ENCODE results near the gene PLA2G2D. TPM values are rescaled to one million over a fixed set of nuclear protein-coding genes. Genes with fewer than 3 reads are reported as not detected.
"Not testable (repeated sequence)": the region's sequence is repeated elsewhere in the genome, so short reads cannot be mapped to it uniquely, and the experiment has no call there.

PLA2G2D gene
- total RNA-seq, 1 donor from 2014 or later, result not detected

GRCh38 chr1:20143318-20143717 lies 24.0 kb upstream of the PLA2G2D start:
- DNase-seq (ENCODE audit: low spot score), result no peak

- DNase-seq (ENCODE audit: low spot score), result no peak
These were observed 22.8 kb upstream of the PLA2G2D start for GRCh38 chr1:20142001-20142710.

GRCh38 chr1:20141466-20141865 lies 22.1 kb upstream of the PLA2G2D start:
- no peak for DNase-seq (ENCODE audit: low spot score)

GRCh38 chr1:20141001-20141400 lies 21.7 kb upstream of the PLA2G2D start:
- DNase-seq (ENCODE audit: low spot score), result no peak

- DNase-seq (ENCODE audit: low spot score), result no peak
These were observed 20.7 kb upstream of the PLA2G2D start for GRCh38 chr1:20139776-20140612.

- DNase-seq (ENCODE audit: low spot score), result peak; percentile 26
These were observed 19.7 kb upstream of the PLA2G2D start, which contains the start of gene PLA2G2F for GRCh38 chr1:20138961-20139550. PLA2G2F (plus strand) TSS chr1:20139323; CDS start chr1:20139428, 105 bp downstream.

GRCh38 chr1:20138346-20138745 lies 19.0 kb upstream of the PLA2G2D start:
- no peak for DNase-seq (ENCODE audit: low spot score)

- peak; percentile 35 for DNase-seq (ENCODE audit: low spot score)
These were observed 18.3 kb upstream of the PLA2G2D start for GRCh38 chr1:20137604-20138003.

- peak; percentile 55 for DNase-seq (ENCODE audit: low spot score)
These were observed 17.7 kb upstream of the PLA2G2D start for GRCh38 chr1:20137055-20137454.

- DNase-seq (ENCODE audit: low spot score), result no peak
These were observed 16.9 kb upstream of the PLA2G2D start for GRCh38 chr1:20136249-20136648.

- DNase-seq (ENCODE audit: low spot score), result no peak
These were observed 15.7 kb upstream of the PLA2G2D start for GRCh38 chr1:20134995-20135394.

- not testable (repeated sequence) for DNase-seq (ENCODE audit: low spot score)
These were observed 11.2 kb upstream of the PLA2G2D start for GRCh38 chr1:20130518-20130917.

GRCh38 chr1:20126806-20127440 lies 7.6 kb upstream of the PLA2G2D start:
- no peak for DNase-seq (ENCODE audit: low spot score)

- DNase-seq (ENCODE audit: low spot score), result no peak
These were observed 6.9 kb upstream of the PLA2G2D start for GRCh38 chr1:20126041-20126805.

GRCh38 chr1:20125100-20125499 lies 5.8 kb upstream of the PLA2G2D start:
- no peak for DNase-seq (ENCODE audit: low spot score)

GRCh38 chr1:20124456-20125057 lies 5.2 kb upstream of the PLA2G2D start:
- peak; percentile 76 for DNase-seq (ENCODE audit: low spot score)

GRCh38 chr1:20123722-20124455 lies 4.6 kb upstream of the PLA2G2D start:
- no peak for DNase-seq (ENCODE audit: low spot score)

GRCh38 chr1:20120796-20121195 lies 1.5 kb upstream of the PLA2G2D start:
- DNase-seq (ENCODE audit: low spot score), result no peak

- DNase-seq (ENCODE audit: low spot score), result no peak
These were observed 2.1 kb downstream of the PLA2G2D start for GRCh38 chr1:20117236-20117635.

GRCh38 chr1:20115916-20116315 lies 3.4 kb downstream of the PLA2G2D start:
- DNase-seq (ENCODE audit: low spot score), result no peak

All from mucosa of gallbladder (tissue), 1 donor.